HG02970 (cell line): ENCODE data around the gene KLF3.
"Not testable (repeated sequence)": the region's sequence is repeated elsewhere in the genome, so short reads cannot be mapped to it uniquely, and the experiment has no call there.

Source experiments
- ATAC-seq: cut with Tn5 transposase; IDR thresholded peaks from one replicate; pipeline ENCODE4 v1.9.1; 2021; ENCODE audit warnings: mild to moderate bottlenecking, moderate library complexity, moderate number of reproducible peaks; ENCODE audit not compliant: unreplicated experiment, low FRiP score

KLF3 gene

GRCh38 chr4:38663801-38664705, at the start of gene KLF3:
Gene KLF3 (plus strand): TSS chr4:38664199. CDS start chr4:38680626, 16,427 bp downstream.
- ATAC-seq: peak; percentile 72

- ATAC-seq: no peak
Observed at GRCh38 chr4:38614231-38614630, 49.8 kb upstream of the KLF3 start.

- ATAC-seq: no peak
Observed at GRCh38 chr4:38615847-38616246, 48.2 kb upstream of the KLF3 start.

GRCh38 chr4:38618505-38618904, 45.5 kb upstream of the KLF3 start:
- no peak for ATAC-seq

GRCh38 chr4:38619316-38619715, 44.7 kb upstream of the KLF3 start:
- no peak for ATAC-seq

GRCh38 chr4:38620065-38620464, 43.9 kb upstream of the KLF3 start:
- no peak for ATAC-seq

- no peak for ATAC-seq
Observed at GRCh38 chr4:38620527-38621027, 43.4 kb upstream of the KLF3 start.

GRCh38 chr4:38621028-38621684, 42.8 kb upstream of the KLF3 start:
- ATAC-seq: no peak

GRCh38 chr4:38621831-38622230, 42.2 kb upstream of the KLF3 start:
- ATAC-seq: no peak

- not testable (repeated sequence) for ATAC-seq
Observed at GRCh38 chr4:38622340-38622739, 41.7 kb upstream of the KLF3 start.

GRCh38 chr4:38623260-38623659, 40.7 kb upstream of the KLF3 start:
- no peak for ATAC-seq

GRCh38 chr4:38624311-38624710, 39.7 kb upstream of the KLF3 start:
- ATAC-seq: no peak

GRCh38 chr4:38625508-38625907, 38.5 kb upstream of the KLF3 start:
- no peak for ATAC-seq

GRCh38 chr4:38626901-38627444, 37.0 kb upstream of the KLF3 start:
- ATAC-seq: not testable (repeated sequence)

- ATAC-seq: no peak
Observed at GRCh38 chr4:38630519-38630918, 33.5 kb upstream of the KLF3 start.

GRCh38 chr4:38634047-38634759, 29.8 kb upstream of the KLF3 start:
- ATAC-seq: no peak

GRCh38 chr4:38639242-38639641, 24.8 kb upstream of the KLF3 start:
- ATAC-seq: no peak

GRCh38 chr4:38641811-38642210, 22.2 kb upstream of the KLF3 start:
- ATAC-seq: no peak

GRCh38 chr4:38644201-38644600, 19.8 kb upstream of the KLF3 start:
- no peak for ATAC-seq

GRCh38 chr4:38647101-38647819, 16.7 kb upstream of the KLF3 start:
- ATAC-seq: no peak
